GM18511 (cell line): ENCODE data around the gene MED13L.
"Not testable (repeated sequence)": the region's sequence is repeated elsewhere in the genome, so short reads cannot be mapped to it uniquely, and the experiment has no call there.

Experiments used
- ATAC-seq: cut with Tn5 transposase; IDR thresholded peaks from one replicate; pipeline ENCODE4 v1.9.1; 2021; ENCODE audit warnings: mild to moderate bottlenecking, moderate library complexity; ENCODE audit not compliant: unreplicated experiment

Gene MED13L

DNA sequence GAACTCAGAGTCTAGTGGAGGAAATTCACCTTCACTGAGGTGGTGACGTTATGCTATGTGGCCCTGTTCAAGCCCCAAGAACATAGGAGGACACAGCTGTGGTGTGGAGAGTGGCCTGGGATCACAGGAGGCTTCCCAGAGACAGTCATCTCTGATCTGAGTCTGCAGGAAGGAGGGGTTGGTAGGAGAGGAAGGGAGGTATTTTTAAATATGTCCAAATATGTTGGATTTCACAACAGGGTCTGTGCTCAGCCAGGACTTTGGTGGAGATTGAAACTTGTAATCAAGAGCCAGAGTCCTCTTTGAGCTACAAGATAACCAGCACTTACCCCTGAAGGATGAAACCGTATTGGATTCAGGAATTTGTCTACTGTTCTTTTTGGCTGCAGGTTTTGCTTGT is 26.4 kb upstream of the MED13L start:
- no peak for ATAC-seq

DNA sequence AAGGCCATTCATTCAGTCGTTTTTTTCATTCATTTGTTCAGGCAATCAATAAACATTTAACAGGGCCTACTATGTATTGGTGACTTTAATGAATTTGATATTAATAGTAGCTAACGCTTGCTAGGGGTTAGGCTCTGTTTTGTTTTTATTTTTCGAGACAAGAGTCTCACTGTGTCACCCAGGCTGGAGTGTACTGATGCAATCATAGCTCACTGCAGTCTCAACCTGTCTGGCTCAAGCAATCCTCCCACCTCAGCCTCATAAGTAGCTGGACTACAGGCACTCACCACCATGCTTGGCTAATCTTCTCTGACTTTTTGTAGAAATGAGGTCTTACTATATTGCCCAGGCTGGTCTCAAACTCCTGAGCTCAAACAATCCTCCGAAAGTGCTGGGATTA is 25.6 kb upstream of the MED13L start:
- ATAC-seq = no peak

DNA sequence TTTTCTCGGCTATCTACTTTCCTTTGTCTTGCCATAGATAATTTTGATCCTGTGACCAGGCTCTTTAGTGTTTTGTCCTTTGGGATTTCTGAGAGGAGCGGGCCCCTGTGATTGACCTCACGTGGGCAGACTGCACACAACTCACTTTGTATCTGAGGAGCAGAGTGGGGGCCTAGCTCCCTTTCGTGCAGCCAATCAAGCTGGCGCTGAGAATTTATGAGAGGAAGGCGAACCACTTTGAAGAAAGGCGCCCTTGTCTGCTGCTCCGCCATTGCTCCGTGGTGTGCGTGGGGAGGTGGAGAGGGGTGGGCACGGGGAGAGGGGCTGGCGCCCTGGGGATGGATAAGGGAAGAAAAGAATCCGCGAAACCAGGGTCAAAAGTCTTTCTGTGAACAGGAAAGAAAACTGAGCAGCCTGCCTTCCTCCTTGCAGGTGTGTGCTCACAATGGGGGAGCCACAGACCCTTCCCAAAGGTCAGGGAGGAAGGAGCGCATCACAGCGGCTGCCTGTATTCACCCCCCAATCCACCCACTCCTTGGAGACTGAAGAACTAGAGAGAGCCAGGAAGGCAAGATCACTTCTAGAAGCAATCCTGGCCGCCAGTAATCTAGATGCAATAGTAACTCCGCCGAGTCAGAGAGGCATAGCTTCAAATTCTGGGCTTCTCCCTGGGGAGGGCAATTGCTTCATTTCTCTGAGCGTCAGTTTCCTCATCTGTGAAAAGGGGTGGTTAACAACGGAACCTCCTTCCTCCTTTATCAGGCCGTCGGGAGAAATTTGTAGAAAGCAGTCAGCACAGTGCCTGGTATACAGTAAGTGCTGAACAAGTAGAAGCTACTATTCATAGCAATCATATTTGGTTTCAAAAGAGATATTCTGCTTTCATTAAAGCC is 24.9 kb upstream of the MED13L start:
- no peak for ATAC-seq

DNA sequence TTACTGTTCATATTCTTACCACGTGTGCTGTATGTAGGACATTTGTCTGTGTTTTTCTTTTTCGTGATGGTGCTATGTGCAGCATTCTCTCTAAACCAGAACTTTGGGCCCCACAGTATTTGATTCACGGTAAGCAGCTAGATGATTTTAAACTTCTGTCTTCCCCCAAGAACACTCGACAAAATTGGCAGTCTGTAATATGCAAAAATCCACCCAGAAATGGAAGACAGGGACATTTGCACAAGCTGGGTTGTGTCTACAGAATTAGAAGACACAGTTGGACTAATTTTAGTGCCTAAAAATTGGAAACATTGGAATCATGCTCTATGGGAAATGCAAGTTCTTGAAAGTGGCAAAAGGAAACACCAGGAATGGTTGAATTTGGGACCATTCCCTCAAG is 24.1 kb upstream of the MED13L start:
- ATAC-seq = no peak

DNA sequence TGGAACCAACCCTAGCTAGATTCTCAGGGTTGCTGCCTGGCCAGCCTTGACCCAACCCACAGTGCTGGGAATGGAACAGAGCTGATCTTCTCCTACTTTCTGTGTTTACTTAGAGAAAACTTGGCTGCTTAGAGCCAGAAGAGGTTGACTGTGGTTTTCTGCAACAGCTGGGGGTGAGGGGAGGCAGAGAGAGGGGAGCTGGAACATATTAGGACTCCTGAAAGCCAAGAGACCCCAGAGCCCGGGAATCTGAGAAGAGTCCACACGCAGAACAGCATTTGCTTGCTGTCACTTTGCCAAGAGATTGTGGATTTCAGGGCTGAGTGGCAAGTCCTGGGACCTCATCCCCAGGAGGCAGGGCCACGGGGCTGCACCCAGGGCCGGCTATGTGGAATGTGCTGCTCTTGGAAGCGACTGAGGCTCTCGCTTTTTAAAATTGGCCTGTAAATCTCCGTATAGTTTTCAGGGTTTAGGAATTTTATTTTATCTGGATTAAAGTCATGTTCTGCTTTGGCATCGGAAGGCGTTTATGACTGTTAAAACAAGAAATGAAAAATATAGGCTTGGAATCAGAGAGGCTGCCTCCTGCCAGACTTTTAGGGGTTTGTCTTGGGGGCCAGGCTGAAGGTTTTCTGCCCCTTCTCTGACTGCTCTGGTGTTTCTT is 22.3 kb upstream of the MED13L start:
- no peak for ATAC-seq

DNA sequence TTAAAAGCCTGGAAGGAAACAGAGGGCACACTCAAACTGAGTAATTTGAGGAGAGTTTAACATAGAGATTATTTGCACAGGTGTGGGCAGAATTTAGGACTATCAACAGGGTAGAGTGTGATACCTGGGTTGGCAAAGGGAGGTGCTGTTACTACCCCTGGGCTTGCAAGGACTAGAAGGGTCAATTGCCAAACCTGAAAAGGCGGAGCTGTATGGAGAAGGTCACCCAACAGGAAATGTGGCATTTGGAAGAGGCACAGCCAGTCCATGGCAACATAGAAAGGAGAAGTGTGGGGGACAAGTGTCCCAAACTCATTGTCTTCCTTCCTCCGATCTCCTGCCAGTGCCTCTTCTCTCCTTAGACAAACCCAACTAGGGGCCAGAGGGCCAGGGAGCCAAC is 21.6 kb upstream of the MED13L start:
- ATAC-seq = no peak

DNA sequence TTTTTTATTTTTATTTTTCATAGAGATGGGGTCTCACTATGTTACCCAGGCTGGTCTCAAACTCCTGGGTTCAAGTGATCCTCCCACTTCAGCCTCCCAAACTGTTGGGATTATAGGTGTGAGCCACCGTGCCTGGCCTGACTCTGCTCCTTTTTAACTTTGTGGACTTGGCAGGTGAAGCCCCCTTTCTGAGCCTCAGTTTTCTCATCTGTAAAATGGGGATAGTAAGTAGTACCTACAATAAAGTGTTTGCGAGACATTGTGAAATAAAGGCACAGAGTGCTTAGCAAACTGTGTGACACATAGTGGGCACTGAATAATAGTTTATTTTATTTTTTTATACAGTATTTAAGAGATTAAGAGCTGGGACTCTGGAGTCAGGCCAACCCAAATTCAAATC is 21.1 kb upstream of the MED13L start:
- no peak for ATAC-seq

DNA sequence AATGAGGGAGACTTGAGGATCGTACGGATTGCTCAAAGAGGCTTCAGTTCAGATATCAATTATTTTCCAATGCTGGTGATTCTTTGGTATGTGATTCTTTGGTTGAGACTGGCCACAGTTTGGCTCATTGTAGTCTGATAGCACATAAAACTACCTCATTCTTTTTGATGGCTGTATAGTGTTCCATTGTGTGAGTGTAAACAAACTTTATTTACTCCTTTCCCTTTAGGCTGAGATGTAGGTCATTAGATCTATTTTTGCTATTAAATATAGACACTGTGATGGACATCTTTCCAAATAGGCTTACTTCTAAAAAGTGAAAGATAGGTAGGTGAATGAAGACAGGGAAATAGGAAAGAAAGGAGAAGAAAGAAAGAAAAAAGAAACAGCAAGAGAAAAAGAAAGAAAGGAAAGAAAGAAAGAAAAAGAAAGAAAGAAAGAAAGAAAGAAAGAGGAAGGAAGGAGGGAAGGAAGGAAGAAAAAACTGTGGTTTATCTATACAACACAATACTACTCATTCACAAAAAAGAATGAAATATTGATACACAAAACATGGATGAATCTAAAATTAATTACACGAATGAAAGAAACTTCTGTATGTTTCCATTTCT is 19.8 kb upstream of the MED13L start:
- ATAC-seq = no peak

DNA sequence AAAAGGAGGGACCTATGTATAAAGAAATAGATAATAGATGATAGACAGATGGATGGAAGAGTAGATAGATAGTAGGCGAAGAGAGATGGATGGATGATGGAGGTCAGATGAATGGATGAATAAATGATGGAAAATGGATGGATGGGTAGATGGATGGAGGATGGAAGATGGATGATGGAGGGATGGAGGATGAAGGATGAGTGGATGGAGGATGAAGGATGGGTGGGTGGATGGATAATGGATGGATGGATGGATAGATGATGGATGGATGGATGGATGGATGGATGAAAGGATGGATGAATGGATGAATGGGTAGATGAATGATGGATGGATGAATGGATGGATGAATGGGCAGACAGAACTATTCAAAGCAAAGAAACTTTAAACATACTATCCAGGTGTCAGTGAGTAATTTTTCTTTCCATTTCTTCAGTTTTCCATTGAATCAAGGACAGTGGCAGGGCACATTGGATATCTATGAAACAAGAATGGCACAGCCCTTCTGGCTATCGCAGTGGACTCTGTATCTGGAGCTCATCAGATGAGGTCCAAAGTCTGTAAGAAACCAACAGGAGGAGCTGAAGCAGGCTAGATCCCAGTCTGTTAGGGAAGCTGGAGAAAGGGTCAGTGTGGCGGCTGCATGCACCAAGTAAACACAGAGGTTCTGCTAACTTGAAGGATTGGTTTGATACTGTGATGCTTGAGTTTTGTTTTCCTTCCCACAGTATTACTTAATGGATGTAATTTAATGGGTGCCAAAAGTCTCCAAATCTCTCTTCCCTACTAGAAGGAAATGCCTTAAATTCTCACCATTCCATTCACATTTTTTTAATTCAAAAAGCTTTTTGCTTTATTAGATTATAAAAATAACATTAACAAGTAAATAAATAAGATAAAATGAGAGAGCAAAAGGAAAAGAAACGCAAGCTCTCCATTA is 18.1 kb upstream of the MED13L start:
- no peak for ATAC-seq

DNA sequence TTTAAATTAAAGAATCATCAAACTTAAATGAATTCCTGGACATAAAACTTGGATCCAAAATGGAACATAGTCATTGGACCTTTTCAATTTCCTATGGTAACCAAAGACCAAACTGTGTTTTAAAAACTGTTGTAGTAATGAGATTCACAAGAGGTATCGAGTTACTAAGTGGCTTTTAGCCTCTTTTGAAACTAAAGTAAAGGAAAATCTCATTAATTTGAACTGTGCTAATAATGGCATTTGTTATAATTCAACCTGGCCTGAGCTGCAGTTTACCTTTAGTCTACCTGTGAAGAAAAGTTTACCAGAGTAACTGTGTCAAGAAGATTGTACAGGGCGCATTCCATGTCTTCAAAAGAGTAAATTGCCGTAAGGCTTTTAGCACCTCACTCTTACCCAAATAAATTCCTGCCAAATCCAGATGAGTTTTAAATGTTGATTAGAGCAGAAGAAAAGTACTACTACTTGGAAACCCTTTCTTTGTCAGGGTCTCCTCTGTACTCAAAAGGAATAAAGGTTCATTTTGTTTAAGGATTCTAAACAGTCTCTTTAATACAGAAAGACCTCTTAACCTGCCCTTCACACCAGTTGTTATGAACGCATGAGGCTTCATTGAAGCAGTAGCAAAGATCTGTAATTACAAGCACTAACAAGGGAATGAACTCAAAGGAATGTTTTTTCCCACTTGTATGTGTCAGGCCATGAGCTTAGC is 17.1 kb upstream of the MED13L start:
- ATAC-seq = no peak

DNA sequence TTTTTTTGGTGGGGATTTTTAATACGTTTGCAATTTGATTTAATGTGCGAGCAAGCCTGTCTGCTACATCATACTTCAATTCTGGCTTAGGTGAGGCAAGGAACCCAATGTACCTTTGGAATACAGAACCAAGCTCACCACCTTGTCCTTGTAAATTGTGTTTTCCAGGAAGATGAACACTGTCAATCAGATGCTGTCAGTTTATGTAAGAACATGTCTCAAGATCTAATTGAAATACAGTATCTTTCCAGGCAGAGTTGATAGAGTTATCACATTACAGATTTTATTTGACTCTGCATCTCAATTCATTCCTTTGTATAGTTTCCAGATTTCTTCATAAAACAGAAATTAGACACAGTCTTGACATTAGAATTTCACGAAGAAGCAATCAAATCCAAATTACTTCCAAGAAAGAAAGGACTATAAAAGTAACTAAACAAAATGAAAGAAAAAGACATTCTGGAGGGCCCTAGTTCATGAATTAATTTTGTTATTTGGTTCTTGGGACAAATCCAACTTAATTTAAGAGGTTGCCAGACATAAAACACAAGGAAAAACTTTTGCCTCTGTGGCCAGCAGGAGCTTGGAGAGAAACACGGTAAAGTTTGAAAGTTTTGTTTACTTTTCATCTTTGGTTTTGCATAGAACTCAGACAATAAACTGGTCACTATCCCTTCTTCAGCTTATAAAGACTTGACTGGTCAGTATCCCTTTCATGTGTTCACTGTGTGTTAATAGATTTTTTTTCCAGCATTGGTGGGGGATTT is 16.4 kb upstream of the MED13L start:
- no peak for ATAC-seq

DNA sequence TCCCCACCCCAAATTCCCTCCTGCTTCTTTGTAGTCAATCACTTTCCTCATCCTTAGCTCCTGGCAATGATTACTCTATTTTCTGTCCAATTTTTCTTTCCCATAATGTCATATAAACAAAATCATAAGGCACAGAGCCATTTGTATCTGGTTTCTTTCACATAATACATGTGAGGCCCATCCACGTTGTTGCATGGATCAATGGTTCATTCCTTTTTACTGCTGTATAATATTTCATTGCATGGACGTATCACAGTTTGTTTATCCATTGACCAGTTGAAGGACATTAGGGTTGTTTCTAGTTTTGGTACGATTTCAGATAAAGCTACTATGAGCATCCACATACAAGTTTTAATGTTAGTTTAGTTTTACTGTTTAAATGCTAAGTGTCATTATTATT is 13.7 kb upstream of the MED13L start:
- ATAC-seq = no peak

DNA sequence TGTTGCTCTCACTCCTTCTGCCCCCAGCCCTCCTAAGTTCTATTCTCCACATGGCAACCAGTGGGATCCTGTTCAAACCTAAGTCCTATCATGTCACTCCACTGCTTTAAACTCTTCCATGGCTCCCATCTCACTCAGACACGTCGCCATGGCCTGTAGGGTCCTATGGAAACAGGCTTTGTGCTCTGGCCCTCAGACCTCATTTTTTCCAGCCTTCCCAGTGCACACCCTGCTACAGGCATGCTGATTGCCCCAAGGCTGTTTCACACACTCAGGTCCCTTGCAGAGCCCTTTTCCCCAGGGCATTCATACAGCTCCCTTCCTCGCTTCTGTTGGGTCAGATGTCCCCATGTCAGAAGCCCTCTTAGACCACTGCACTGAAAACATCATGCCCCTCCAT is 11.2 kb upstream of the MED13L start:
- no peak for ATAC-seq

DNA sequence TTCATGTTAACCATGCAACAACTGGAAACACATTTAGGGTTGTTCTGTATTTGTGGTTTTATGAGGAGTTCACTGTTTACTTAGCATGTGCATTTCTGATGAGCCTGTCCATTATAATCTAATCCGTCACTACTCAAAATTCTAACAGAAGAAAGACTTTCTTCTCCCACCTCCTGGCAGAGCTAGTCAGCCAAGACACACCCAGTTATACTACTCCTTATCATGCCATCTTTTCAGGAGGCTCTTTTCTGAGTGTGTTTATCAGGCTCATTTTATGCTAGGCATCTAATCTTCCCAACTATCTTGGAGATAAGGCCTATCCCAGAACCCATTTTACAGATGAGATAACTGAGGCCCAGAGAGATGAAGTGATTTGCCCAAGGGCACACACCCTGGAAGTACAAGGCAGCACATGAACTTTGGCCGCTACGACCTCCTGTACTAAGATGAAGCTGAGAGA is 10.4 kb upstream of the MED13L start:
- no peak for ATAC-seq

DNA sequence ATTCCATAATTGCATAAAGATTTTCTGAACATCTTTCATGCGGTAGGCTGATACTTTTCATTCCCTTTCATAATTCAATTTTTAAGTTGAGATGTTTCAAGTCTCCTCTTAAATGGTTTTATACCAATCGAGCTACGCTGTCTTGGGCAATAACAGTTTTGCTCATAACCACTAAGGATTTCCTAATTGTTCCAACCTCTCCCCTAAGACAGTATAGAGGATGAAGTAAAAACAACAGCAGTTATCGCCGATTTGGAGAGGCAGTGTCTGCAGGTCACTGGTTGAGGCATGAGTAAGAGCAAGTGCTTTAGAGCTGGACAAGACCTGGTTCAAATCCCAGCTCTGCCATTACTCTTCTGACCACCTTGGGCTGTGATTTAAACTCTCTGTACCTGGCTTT is 6.9 kb upstream of the MED13L start:
- ATAC-seq = no peak

DNA sequence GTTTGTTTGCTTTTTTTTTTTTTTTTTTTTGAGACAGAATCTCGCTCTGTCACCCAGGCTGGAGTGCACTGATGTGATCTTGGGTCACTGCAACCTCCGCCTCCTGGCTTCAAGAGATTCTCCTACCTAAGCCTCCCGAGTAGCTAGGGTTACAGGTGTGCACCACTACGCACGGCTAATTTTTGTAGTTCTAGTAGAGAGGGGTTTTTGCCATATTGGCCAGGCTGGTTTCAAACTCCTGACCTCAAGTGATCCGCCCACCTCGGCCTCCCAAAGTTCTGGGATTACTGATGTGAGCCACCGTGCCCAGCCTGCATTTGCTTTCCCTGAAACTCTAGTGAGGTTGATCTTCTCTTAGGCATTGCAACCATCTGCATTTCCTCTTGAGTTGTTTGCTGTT is 6.4 kb upstream of the MED13L start:
- not testable (repeated sequence) for ATAC-seq

DNA sequence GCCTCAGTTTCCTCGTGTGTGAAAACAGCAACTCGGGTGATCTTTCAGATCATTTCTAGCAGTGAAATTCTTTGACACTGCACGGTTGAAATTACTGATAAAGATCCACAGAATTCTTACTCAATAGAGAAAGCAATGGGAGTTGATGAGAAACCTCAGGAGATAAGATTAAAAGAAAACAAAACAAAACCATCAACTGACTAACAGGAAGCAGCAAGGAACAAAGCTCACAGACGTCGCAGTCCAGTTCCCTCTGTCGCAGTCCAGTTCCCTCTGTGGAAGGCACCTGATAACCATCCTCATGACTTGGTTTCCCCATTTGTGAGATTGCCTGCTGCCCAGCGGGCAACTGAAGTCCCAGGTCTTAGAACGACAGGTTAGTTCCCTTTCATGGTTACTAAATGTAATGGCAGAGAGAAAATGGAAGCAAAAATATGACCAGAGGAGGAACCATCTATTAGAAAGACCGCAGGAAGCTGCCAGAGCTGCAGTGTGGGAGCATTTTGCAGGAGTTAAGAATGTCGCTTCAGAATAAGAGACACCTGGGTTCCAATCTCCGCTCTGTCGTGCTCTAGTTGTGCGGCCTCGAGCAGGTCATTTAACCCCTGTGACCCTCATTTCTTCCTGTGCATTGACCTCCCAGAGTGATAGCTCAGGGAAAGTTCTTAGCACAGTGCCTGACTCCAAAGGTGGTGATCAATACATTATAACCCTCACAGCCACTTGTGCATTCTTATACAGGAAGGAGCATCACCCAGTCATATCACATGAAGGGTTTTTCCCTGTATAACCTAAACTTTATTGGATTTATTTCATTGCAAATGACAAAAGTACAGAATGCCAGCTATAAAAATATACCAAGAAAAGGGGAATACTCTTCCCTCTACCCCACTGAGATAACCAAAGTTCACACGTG is 5.1 kb upstream of the MED13L start:
- ATAC-seq = no peak

DNA sequence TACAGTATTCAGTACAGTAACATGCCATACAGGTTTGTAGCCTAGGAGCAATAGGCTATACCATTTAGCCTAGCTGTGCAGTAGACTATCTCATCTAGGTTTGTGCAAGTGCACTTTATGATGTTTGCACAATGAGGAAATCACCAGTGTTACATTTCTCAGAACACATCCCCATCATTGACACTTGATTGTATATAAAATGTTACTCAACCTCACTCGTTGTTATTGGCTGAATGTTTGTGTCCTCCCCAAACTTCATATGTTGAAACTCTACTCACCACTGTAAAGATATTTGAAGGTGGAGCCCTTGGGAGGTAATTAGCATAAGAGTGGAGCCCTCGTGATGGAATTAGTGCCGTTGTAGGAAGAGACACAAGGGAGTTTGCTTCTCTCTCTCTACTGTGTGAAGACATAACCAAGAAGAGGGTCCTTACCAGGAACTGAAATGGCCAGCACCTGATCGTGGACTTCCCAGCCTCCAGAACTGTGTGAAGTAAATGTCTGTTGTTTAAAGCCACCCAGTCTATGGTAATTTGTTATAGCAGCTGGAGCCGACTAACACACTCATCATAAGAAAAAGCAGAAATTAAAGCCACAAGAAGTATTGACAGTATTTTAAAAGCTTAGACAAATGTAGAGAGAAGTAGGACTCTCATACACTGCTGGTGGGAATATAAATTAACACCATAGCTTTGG is 3.2 kb upstream of the MED13L start:
- no peak for ATAC-seq
